HG03095 (cell line): ENCODE measurements around the gene SARDH.

Experiments
- ATAC-seq: cut with Tn5 transposase; IDR thresholded peaks from one replicate; pipeline ENCODE4 v1.9.1; 2021; ENCODE audit warnings: moderate library complexity; ENCODE audit not compliant: unreplicated experiment

SARDH gene, protein sequence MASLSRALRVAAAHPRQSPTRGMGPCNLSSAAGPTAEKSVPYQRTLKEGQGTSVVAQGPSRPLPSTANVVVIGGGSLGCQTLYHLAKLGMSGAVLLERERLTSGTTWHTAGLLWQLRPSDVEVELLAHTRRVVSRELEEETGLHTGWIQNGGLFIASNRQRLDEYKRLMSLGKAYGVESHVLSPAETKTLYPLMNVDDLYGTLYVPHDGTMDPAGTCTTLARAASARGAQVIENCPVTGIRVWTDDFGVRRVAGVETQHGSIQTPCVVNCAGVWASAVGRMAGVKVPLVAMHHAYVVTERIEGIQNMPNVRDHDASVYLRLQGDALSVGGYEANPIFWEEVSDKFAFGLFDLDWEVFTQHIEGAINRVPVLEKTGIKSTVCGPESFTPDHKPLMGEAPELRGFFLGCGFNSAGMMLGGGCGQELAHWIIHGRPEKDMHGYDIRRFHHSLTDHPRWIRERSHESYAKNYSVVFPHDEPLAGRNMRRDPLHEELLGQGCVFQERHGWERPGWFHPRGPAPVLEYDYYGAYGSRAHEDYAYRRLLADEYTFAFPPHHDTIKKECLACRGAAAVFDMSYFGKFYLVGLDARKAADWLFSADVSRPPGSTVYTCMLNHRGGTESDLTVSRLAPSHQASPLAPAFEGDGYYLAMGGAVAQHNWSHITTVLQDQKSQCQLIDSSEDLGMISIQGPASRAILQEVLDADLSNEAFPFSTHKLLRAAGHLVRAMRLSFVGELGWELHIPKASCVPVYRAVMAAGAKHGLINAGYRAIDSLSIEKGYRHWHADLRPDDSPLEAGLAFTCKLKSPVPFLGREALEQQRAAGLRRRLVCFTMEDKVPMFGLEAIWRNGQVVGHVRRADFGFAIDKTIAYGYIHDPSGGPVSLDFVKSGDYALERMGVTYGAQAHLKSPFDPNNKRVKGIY

DNA sequence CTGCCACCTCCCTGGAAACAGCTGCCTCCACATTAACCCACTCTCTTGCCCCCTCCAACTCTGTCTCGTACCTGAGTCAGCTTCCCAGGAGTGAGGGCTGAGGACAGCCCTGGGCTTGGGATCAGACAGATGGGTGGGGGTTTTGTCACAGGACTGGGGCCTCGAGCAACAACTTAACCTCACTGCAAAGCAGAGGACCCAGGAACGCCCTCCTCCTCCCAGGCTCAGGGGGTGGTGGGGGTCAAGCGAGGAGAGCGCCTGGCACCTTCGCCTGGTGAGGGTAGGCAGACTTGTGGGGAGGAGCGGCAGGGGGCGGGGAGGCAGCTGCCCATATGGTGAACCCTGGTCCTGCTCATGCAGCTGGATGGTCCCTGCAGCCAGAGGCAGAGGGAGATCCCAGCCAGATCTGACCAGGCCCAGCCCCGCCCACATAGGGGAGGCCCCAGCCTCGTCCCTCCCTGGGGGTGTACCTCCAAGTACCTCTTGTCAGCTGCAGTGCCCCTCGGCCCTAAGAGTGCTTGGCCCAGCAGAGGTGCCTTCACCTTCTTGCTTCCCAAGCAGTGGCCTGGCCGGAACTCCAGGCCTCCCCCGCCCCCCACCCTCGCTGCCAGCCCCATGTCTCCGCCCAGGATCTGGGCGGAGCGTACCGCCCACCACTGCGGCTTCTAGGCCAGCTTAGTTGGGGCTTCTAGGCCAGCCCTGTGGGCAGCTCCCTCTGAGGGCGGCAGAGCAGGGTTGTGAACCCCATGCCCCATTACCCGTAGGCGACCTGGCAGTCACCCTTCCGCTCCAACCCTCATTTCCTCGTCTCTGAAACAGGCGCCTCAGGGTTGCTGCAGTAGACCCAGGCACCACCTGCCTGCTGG, at the start of gene SARDH:
SARDH (minus strand) TSS at position 579 of the 866 bp plus-strand sequence. CDS start 4,179 bp downstream, outside the sequence.
- no peak for ATAC-seq

DNA sequence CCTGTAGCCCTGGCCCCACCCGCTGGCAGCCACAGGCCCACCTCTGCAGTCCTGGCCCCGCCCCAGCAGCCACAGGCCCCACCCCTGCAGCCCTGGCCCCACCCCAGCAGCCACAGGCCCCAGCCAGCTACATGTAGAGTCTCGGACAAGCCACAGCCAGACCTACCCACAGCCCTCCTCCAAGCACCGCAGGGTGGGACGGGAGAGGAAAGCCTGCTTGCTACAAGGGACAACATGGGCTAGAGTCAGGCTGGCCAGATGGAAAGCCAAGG, 49.5 kb upstream of the SARDH start:
- ATAC-seq, result peak; percentile 46

DNA sequence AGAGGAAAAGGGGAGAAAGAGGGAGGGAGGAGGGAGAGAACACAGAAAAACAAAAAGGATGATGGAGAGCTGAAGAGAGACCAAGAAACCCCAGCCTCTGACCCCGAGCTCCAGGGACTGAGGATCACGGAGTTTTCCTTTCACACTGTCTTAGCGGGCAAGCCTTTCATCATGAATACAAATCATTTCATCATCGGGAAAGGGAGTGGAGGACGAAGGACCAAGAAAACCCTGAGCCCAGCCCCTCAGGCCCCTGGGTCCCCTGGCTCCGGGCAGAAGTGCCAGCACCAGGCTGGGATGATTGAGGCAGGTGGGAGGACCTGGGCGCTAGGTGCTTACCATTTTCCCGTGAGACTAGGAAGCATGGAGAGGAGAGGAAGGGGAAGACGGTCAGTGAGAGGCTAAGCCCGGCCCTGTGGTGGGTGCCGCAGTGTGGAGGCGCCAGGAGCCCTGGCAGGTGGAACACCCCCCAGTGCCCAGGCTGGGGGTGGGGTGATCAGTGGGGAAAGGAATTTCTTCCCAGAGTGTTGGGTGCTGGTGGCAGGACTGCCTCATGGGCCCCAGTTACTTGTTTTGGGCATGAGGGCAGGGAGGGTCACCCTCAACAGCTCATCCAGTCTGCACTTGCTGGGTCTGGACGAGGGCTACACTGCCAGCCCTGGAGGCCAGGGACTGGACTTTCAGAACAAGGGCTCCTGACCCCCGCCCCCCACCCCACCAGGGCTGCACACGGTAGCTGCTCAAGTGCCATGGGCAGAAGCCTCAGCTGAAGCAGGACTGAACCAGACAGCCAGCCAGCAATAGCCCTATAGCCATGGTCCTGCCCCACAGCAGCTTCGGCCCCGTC, 49.0 kb upstream of the SARDH start:
- no peak for ATAC-seq

DNA sequence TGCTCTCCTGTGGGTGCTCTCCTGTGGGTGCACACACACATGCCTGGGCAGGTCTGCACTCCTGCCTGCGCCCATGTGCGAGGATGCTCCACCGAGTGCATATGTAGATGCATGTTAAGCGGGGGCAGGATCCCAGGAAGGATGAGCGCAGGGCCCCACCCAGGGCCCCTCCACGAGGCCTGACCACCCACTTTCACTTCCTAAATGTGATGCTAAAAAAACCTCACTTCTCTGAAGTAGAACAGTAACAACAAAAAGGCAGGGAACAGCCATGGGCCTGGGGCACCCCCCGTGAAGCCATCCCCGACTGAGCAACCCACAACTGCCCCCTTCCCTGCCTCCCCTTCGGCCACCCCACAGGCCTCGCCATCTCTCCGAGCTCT, 48.2 kb upstream of the SARDH start:
- peak; percentile 49 for ATAC-seq

DNA sequence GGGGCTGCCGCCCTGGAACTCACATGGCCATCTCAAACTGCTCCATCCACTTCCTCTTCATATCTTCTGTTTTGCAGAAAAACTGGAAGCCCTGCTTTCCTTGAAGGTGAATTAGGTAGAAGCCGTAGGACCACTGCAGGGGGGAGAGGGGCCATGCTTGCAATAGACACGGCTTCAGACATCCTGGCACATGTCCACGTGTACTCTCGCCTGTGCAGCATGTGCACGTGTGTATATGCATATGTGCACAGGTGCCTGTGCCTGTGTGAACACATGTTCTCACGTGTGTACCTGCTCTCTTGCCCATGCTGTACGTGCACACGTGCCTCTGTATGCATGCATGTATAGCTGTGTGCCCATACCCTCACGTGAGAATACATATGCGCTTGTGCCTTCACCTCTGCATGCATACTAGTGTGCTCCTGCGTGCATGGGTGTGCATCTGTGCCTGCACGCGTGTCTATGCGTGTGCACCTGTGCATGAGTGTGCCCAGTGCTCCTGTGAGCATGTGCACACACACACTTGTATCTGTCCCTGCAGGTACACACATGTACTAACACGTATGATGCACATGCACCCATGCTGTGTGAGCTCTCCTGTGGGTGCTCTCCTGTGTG, 47.7 kb upstream of the SARDH start:
- ATAC-seq, result no peak

DNA sequence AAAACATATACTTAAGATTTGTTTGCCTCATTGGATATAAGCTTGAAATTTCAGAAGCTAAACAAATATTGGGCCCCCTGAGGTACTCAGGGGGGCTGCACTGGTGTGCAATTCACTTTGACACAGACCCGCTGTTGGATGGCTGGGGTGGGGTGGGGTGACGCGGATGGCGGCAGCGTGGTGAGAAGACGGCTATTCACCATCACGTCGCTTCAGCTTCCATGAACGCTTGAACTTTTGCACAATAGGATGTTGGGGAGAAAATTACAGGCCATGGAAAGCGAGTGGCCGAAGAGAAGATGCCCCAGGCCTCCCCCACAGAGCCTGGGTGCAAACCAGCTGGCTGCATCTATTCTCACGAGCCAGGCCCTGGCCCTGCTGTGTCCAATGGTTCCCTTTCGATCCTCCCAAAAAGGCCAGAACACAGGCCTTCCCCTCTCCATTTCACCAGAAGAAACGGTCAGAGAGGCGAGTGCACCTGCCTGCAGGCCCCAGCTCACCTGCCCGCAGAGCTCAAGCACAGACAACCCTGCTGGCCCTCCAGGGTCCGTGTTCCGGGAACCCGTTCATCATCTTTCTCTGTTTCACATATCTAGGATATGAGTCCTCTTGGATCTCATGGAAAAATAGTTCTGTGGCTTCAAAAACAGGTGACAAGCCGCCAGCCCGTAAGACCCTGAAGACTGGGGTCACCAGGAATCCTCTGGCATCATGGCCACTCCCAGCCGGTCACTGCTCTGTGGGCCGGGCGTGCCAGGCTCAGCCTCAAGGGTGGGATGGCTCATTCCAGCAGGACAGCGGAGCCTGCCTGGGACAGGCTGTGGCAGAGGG, 46.8 kb upstream of the SARDH start:
- no peak for ATAC-seq

DNA sequence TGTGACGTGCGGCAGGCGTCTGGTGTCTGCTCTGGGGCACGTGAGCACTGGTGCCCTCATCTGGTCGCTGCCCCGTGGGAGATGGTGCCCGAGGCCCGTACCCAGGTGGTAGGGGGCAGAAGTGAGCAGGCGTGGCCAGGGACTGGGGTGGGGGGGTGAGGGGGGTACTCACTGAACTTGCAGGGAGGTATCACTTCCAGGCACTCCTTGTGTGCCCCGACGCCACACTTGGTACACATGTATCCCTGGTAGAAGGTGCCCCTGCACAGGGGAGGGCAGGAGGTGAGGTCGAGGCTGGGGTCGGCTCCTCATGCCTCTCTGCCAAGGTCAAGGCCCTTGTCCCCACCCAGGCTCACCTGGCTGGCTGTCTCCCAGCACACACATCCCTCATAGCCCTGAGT, 45.2 kb upstream of the SARDH start:
- no peak for ATAC-seq

DNA sequence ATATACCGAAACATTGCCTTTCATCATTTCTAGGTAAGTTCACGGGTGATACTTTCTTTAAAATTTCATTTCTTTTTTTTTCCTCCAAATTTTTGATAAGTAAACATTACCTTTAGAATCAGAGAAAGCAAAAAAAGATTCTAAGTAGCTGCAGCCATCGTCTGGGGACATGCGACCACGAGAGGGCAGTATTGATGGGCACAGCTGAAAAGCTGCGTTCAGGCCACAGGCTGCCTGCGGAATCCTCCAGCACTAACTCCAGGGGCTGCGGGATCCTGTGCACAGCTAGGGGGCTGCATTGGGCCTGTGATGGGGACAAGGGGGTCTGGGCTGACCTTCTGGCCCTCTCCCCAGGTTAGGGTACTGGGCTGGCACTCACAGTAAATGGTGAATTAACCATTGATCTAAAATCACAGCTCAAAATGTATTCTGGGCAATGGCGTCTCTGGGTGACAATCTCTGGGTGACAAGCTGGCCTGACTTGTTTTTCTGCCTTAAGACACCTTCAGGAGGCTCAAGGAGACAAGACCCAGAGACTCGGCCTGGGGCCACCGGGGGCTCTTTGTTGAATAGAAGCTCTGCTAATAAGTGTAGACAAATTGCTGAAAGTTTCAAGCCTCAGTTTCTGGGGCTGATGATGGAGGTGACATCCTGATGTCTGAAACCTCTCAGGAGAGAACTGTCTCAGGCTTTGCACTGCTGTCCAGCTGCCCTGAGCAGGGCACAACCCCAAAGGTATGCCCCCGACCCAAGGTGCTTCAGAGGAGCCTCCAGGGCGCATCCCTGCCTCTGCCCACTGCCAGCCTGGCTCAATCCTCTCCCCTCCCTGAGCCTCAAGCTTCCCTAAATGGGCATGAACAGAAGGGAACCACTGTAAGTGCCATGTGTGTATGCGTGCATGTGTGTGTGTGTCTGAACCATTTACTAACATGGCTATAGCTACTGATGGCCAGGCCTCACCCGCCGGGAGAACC, 44.3 kb upstream of the SARDH start:
- ATAC-seq, result no peak

DNA sequence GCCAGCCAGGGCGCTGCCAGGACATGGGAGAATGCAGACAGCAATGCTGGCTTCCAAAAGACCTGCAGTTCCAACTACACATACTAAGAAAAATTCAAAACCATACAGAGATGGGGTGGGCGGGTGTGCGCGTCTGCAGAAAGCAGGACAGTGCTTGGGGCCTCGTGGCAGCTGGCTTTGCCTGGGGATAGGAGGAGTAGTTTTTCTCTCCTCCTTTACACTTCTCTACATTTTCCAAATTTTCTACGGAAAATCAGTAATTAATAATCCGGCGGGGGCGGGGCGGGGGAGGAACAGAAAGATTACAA, 43.6 kb upstream of the SARDH start:
- ATAC-seq, result no peak

DNA sequence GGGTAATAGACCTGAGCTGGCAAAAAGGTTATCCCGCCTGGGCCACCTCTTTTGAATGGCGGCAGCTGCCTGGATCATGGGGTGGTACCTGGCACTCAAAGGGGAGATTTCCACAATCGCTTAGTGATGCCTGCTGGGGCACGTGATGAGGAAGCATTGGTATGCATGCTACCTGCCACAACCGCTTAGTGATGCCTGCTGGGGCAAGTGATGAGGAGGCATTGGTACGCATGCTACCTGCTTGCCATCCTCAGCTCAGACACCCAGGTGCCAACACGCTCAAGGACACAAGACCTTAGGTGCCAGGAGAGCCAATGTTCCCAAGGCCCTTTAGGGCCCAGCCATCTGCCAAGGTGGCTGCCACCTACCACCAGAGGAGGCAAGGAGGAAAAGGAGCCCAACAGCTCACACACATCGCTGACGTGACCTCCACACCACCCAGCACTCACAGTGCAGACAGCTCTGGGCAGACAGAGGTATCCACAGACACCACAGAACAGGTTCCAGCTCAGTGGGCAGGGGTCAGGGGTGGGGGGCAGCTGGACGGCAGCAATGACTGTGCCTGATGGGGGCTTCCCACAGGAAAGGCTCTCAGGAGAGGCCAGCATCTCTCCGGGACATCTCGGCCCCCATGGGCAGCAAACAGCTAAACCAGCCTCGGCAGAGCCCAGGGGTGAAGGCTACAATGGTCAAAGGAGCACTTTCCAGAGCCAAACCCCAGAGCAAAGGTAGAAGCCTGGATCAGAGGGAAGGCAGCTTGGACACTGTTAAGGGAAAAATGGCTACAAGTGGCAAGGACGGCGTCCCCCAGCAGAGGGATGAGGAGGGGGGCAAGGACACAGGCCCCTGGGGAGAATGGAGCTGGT, 43.0 kb upstream of the SARDH start:
- no peak for ATAC-seq

DNA sequence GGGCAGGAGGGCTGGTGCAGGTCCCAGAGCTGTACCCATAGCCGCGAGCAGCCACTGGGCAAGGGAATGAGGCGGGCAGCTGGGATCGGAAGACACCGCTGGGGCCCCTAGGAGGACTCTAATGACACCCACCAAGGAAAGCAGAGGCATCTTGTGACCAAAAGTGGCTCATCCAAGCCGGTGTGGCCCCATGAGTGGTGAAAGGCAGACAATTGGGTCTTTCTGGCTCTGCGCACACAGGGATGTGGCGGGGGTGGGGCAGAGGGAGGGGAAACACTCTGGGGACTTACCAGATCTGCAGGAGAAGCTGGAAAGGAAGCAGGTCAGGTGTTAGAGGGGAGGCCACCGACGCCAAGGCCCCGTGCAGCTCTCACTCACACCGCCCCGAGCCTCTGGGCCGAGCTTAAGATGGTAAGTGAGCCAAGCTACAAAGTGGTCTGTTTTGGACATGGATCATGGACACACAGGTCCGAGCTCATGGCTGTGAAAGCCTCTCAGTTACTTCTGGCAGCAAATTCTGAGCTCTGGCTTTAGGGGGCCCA, 42.3 kb upstream of the SARDH start:
- no peak for ATAC-seq

DNA sequence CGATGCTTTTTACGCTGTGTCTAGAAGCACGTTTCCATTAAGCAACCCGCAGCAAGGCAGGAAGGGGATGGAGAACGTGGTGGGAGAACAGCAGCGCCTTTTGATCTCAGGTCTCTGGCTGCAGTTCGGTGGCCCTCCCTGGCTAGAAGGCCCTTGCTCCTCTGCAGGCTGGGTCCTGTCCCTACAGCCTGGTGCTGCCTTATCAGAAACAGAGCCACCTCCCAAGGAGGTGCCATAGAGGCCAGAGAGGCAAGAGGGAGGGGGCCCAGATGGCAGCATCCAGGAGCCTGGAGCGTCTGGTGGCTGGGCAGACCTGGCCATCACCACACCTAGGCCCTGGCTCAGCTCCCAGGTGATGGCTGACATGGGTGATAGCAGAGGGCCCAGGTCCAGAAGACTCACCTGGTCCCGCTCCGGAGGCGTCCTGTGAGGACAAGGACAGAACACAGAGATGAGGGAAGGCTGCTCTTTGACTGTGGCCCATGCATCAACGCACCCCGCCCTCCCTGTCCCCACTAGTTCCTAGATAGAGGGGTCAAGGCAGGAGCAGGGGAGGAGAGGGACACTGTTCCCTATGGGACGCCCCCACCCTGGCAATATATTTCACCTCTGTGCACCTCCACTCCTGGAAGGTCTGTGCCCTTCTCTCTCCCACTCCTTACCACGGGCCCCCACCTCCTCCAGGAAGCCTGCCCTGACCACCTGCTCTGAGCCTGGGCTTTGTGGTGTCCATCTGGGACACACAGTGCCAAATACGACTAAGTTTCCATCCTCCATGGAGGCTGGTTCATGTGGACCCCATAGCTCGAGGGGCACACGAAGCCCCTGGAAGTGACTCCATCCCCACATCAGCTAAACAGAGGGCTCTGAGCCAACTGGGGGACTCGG, 41.6 kb upstream of the SARDH start:
- no peak for ATAC-seq

DNA sequence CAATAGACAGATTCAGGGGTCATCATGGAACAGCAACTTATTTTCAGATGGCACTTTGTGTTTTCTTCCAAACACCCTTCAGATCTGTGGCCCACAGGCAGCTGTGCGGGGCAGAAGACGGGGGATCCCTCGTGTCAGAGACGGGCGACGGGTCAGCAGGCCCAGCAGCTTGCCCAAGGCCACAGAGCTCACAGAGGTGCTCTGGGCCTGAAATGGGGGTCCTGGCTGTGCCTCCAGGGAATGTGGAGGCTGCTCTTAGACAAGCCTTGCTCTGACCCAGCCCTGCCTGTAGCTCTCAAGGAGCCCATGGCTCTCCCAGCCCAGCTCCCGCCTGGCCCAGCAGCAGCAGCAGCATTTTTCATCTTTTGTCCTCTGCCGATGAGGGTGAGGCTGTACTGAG, 40.9 kb upstream of the SARDH start:
- no peak for ATAC-seq

DNA sequence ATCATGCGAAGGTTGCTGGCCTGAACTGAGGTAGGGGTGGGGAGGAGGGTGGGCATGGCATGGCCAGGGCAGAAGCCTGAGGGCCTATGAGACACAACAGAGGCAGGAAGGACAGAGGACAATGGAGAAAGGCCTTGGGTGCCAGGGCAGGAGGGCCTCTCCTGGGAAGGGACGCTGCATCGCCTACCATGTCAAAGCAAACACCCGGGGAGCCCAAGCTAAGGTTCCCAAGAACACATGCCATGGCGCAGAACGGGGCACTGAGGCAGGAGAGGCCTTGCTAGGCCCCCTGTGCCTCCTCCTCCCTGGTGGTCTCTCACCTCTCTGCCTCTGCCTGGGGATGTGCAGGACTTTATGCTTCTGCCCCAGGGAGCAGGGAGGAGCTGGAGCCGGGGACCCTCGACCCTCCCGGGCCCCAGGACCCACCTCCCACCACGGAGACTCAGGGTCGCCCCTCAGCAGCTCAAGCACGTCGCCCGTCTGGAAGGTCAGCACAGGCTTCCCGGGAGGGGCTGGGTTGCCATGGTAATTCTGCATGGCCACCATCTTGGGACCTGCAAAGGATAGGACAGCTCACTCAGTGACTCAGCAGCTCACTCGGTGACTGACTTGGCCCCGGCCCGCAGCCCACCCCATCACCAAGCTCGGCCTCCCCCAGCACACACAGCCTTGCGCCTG, 40.3 kb upstream of the SARDH start:
- no peak for ATAC-seq

DNA sequence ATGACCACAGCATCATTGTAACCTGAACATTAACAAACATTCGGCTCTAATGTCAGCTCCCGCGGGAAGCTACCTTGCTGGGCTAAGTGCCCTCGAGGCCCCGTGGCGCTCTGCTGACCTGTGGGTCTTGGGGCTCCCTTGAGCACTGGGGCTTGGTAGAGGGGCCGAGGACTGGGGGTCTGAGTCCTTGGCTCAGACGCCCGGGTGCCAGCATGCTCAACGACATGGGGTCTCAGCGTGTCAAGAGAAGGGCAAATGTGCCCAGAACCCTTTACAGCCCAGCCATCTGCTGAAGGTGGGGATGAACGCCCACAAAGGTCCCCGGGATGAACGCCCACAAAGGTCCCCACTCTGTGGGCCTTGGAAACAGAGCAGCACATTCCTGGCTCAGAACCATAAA, 39.7 kb upstream of the SARDH start:
- ATAC-seq, result no peak
